ENCODE results near the gene FAM83E. TPM values are rescaled to one million over a fixed set of nuclear protein-coding genes. Genes with fewer than 3 reads are reported as not detected.

Gene FAM83E
- total and polyA plus RNA-seq, 2 donors (not counting 1 experiment from before 2014, with no cell fraction given): 0.15 to 4.1 TPM

DNA sequence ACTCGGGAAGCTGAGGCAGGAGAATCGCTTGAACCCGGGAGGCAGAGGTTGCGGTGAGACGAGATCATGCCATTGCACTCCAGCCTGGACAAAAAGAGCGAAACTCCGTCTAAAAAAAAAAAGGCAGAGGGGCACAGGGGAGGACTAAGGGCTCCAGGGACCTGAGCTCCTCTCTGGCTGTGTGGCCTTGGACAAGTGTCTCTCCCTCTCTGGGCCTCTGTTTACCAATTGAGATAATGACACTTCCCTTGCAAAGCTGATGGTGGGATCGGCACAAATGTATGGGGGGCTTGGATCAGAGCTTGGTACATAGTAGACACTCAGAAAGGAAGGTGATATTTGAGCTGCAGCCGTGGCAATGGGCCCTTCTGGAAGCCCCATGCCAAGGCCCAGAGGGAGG is 19.7 kb downstream of the FAM83E start:
- 88% methylated on average over 9 of the region's 9 CpGs for WGBS (ENCODE audit: insufficient coverage)
- TF ChIP-seq EZH2 (IDR thresholded peaks at IDR 0.05; ENCODE audit: borderline replicate concordance, insufficient read depth, low read depth, low read length, poor library complexity, severe bottlenecking): no peak
- H3K9me3 Mint-ChIP-seq (ENCODE audit: insufficient read depth): no peaks in the 10 kb centered on the region

DNA sequence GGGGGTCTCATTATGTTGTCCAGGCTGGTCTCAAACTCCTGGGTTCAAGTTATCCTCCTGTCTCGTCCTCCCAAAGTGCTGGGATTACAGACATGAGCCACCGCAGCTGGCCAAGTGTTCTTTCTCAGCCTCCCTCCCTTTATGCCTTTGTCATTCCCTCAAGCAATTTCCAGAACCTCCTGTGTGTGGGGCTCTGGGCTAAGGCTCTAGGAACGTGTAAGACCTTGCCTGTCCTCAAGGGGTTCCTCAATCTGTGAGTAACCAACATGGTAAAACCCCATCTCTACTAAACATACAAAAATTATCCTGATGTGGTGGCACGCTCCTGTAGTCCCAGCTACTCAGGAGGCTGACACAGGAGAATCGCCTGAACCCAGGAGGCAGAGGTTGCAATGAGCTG is 23.9 kb downstream of the FAM83E start:
- ChIA-PET CTCF (interaction anchor here (1.3 to 2.1 kb wide), 2 partner anchors 33 to 85 kb away, joined by 4 read pairs; no protein-coding TSS in a partner anchor), POLR2A (no interaction called here)
- TF ChIP-seq, protein P1, sequence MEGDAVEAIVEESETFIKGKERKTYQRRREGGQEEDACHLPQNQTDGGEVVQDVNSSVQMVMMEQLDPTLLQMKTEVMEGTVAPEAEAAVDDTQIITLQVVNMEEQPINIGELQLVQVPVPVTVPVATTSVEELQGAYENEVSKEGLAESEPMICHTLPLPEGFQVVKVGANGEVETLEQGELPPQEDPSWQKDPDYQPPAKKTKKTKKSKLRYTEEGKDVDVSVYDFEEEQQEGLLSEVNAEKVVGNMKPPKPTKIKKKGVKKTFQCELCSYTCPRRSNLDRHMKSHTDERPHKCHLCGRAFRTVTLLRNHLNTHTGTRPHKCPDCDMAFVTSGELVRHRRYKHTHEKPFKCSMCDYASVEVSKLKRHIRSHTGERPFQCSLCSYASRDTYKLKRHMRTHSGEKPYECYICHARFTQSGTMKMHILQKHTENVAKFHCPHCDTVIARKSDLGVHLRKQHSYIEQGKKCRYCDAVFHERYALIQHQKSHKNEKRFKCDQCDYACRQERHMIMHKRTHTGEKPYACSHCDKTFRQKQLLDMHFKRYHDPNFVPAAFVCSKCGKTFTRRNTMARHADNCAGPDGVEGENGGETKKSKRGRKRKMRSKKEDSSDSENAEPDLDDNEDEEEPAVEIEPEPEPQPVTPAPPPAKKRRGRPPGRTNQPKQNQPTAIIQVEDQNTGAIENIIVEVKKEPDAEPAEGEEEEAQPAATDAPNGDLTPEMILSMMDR (IDR thresholded peaks at IDR 0.05): no peak
- no peak for TF ChIP-seq EZH2 (IDR thresholded peaks at IDR 0.05; ENCODE audit: borderline replicate concordance, insufficient read depth, low read depth, low read length, poor library complexity, severe bottlenecking)
- peaks cover 0 to 3% (median 0%) of the 10 kb centered on the region in 3 donors for H3K9me3 ChIP-seq (ENCODE audit: control extremely low read depth in 1 of 3, control insufficient read depth in 2 of 3, insufficient read depth in 1 of 3, low read length in 2 of 3)
- 91% methylated on average over 5 of the region's 5 CpGs for WGBS (ENCODE audit: insufficient coverage)
- ATAC-seq (ENCODE audit: low read depth): no peak
- peaks cover 0 to 7% (median 4%) of the 10 kb centered on the region in 4 experiments for H3K27me3 ChIP-seq (replicated peaks in 1 of 4; ENCODE audit: control extremely low read depth in 1 of 4, control insufficient read depth in 3 of 4, insufficient read depth in 4 of 4, low read length in 3 of 4)
- peaks cover 4 to 11% of the 10 kb centered on the region in 2 donors for H3K4me1 ChIP-seq (ENCODE audit: control insufficient read depth in 2 of 2, insufficient read depth in 2 of 2, low read length in 2 of 2)
- no peaks in the 10 kb centered on the region for H3K36me3 ChIP-seq (replicated peaks in 1 of 2; ENCODE audit: control extremely low read depth in 1 of 2, control insufficient read depth in 1 of 2, extremely low read depth in 1 of 2, insufficient read depth in 2 of 2, low read length in 1 of 2)
- Mint-ChIP-seq H3K4me1 (peaks cover 8% of the 10 kb centered on the region), H3K9me3 (ENCODE audit: insufficient read depth) (no peaks in the 10 kb centered on the region), H3K27me3 (peaks cover 8% of the 10 kb centered on the region), H3K27ac (no peak overlapping the region), H3K4me3 (no peak overlapping the region)
- intact Hi-C loops (cut with micrococcal nuclease): no loop called here
- no peak overlapping the region for H2AFZ ChIP-seq (ENCODE audit: insufficient read depth, low read depth, low read length, poor library complexity, severe bottlenecking)
- H3K4me2 ChIP-seq (replicated peaks; ENCODE audit: low read depth, low read length, poor library complexity, severe bottlenecking): no peak overlapping the region
- no peaks in the 10 kb centered on the region for H3K79me2 ChIP-seq (ENCODE audit: control insufficient read depth, insufficient read depth, low read length)
- no peak overlapping the region for H3K4me3 ChIP-seq (ENCODE audit: control extremely low read depth in 1 of 5, extremely low read depth in 1 of 5, insufficient read depth in 1 of 5, low read depth in 2 of 5, low read length in 4 of 5)
- no peak overlapping the region for H3K27ac ChIP-seq (ENCODE audit: low read length in 2 of 2)
- no peak for DNase-seq
- H3K9ac ChIP-seq (ENCODE audit: low read length): no peak overlapping the region
- H4K20me1 ChIP-seq (ENCODE audit: control insufficient read depth, insufficient read depth, low read length, poor library complexity, severe bottlenecking): no peaks in the 10 kb centered on the region

More for the DNA sequence above, 19.7 kb downstream of the FAM83E start:
- H3K9me3 ChIP-seq (ENCODE audit: control extremely low read depth in 1 of 3, control insufficient read depth in 2 of 3, insufficient read depth in 1 of 3, low read length in 2 of 3): no peaks in the 10 kb centered on the region
- no peak overlapping the region for H3K9ac ChIP-seq (ENCODE audit: low read length)
- ChIA-PET CTCF (interaction anchor here (0.5 to 2.9 kb wide), 4 partner anchors 11 to 193 kb away, joined by 3 to 13 read pairs (median 8); partner anchors contain the start of gene SPACA4), POLR2A (interaction anchor here (0.7 kb wide), 1 partner anchor 10 kb away, joined by 3 read pairs; no protein-coding TSS in a partner anchor)
- H3K79me2 ChIP-seq (ENCODE audit: control insufficient read depth, insufficient read depth, low read length): no peaks in the 10 kb centered on the region
- no peak overlapping the region for H3K4me2 ChIP-seq (replicated peaks; ENCODE audit: low read depth, low read length, poor library complexity, severe bottlenecking)
- H3K36me3 ChIP-seq (replicated peaks in 1 of 2; ENCODE audit: control extremely low read depth in 1 of 2, control insufficient read depth in 1 of 2, extremely low read depth in 1 of 2, insufficient read depth in 2 of 2, low read length in 1 of 2): no peaks in the 10 kb centered on the region
- H3K4me1 ChIP-seq (ENCODE audit: control insufficient read depth in 2 of 2, insufficient read depth in 2 of 2, low read length in 2 of 2): no peaks in the 10 kb centered on the region
- ATAC-seq (ENCODE audit: low read depth): no peak
- no peak overlapping the region for H3K27ac ChIP-seq (ENCODE audit: low read length in 2 of 2)
- no peak overlapping the region for H2AFZ ChIP-seq (ENCODE audit: insufficient read depth, low read depth, low read length, poor library complexity, severe bottlenecking)
- Mint-ChIP-seq H3K4me3 (no peak overlapping the region), H3K27me3 (peaks cover 4% of the 10 kb centered on the region), H3K27ac (no peak overlapping the region), H3K4me1 (peaks cover 2% of the 10 kb centered on the region)
- no peaks in the 10 kb centered on the region for H4K20me1 ChIP-seq (ENCODE audit: control insufficient read depth, insufficient read depth, low read length, poor library complexity, severe bottlenecking)
- no peak overlapping the region for H3K4me3 ChIP-seq (ENCODE audit: control extremely low read depth in 1 of 5, extremely low read depth in 1 of 5, insufficient read depth in 1 of 5, low read depth in 2 of 5, low read length in 4 of 5)
- intact Hi-C loops (cut with micrococcal nuclease): no loop called here
- H3K27me3 ChIP-seq (replicated peaks in 1 of 4; ENCODE audit: control extremely low read depth in 1 of 4, control insufficient read depth in 3 of 4, insufficient read depth in 4 of 4, low read length in 3 of 4): peaks cover 0 to 3% (median 0%) of the 10 kb centered on the region in 4 experiments
- no peak for DNase-seq

Data from B cell (primary cell).